SK-N-MC (cell line): ENCODE data around the gene PAQR6.

ENCODE experiments used
- EZH2 ChIP-seq: fragments of 200-600 bp; sonication (generic); IDR thresholded peaks from one replicate; pipeline ENCODE4 v1.6.1; 2017; ENCODE audit warnings: antibody characterized with exemption
- FOXP2 ChIP-seq: optimal IDR thresholded peaks from 2 replicates; pipeline ENCODE3; 2011; ENCODE audit warnings: mild to moderate bottlenecking, moderate library complexity; ENCODE audit not compliant: insufficient read depth; ENCODE audit errors: extremely low read length, control extremely low read depth
- POLR2AphosphoS5 ChIP-seq: IDR thresholded peaks from 2 replicates; pipeline ENCODE4 v1.6.1; 2012; ENCODE audit warnings: mild to moderate bottlenecking, low read depth, low read length, borderline replicate concordance

GRCh38 chr1:156194300-156194652, 53.6 kb downstream of the PAQR6 start:
- TF ChIP-seq POLR2AphosphoS5 (no peak), EZH2 (no peak), FOXP2 (no peak)
